ENCODE results near the gene TSPAN4. TPM values are rescaled to one million over a fixed set of nuclear protein-coding genes. Genes with fewer than 3 reads are reported as not detected.
A peak's percentile ranks its signal among the peaks of the same experiment; 100 is the strongest.

The TSPAN4 gene
- total RNA-seq, 1 donor, result 15.5 TPM

- H3K9me3 ChIP-seq (ENCODE audit: low read depth, low read length), result no peaks in the 10 kb centered on the region
- peaks cover 39% of the 10 kb centered on the region for H3K4me1 ChIP-seq (ENCODE audit: insufficient read depth, low read length)
- no peak overlapping the region for H3K4me3 ChIP-seq (ENCODE audit: low read length)
- no peaks in the 10 kb centered on the region for H3K27me3 ChIP-seq (ENCODE audit: insufficient read depth, low read length)
Measured at GRCh38 chr11:801097-801780, 41.4 kb upstream of the TSPAN4 start.

- Histone ChIP-seq H3K4me3 (ENCODE audit: low read length) (no peak overlapping the region), H3K27me3 (ENCODE audit: insufficient read depth, low read length) (no peaks in the 10 kb centered on the region), H3K9me3 (ENCODE audit: low read depth, low read length) (no peaks in the 10 kb centered on the region), H3K4me1 (ENCODE audit: insufficient read depth, low read length) (peaks cover 30% of the 10 kb centered on the region)
Measured at GRCh38 chr11:802018-802617, 40.5 kb upstream of the TSPAN4 start.

GRCh38 chr11:802693-803466, 39.8 kb upstream of the TSPAN4 start:
- H3K4me3 ChIP-seq (ENCODE audit: low read length), result no peak overlapping the region
- no peaks in the 10 kb centered on the region for H3K27me3 ChIP-seq (ENCODE audit: insufficient read depth, low read length)
- no peaks in the 10 kb centered on the region for H3K9me3 ChIP-seq (ENCODE audit: low read depth, low read length)
- peaks cover 26% of the 10 kb centered on the region for H3K4me1 ChIP-seq (ENCODE audit: insufficient read depth, low read length)

GRCh38 chr11:803467-803742, 39.2 kb upstream of the TSPAN4 start:
- Histone ChIP-seq H3K27me3 (ENCODE audit: insufficient read depth, low read length) (no peaks in the 10 kb centered on the region), H3K9me3 (ENCODE audit: low read depth, low read length) (no peaks in the 10 kb centered on the region), H3K4me3 (ENCODE audit: low read length) (no peak overlapping the region)

GRCh38 chr11:803770-804598, 38.7 kb upstream of the TSPAN4 start:
- H3K4me3 ChIP-seq (ENCODE audit: low read length), result peak overlapping the region; percentile 41
- H3K27me3 ChIP-seq (ENCODE audit: insufficient read depth, low read length), result no peaks in the 10 kb centered on the region
- no peaks in the 10 kb centered on the region for H3K9me3 ChIP-seq (ENCODE audit: low read depth, low read length)
- peaks cover 29% of the 10 kb centered on the region for H3K4me1 ChIP-seq (ENCODE audit: insufficient read depth, low read length)

More at GRCh38 chr11:803467-803742, 39.2 kb upstream of the TSPAN4 start:
- peaks cover 28% of the 10 kb centered on the region for H3K4me1 ChIP-seq (ENCODE audit: insufficient read depth, low read length)

- peak overlapping the region; percentile 41 for H3K4me3 ChIP-seq (ENCODE audit: low read length)
Measured at GRCh38 chr11:804599-804964, 38.1 kb upstream of the TSPAN4 start.

GRCh38 chr11:808427-809286, 34.0 kb upstream of the TSPAN4 start:
- Histone ChIP-seq H3K4me3 (ENCODE audit: low read length) (peak overlapping the region; percentile 87), H3K27me3 (ENCODE audit: insufficient read depth, low read length) (no peaks in the 10 kb centered on the region), H3K9me3 (ENCODE audit: low read depth, low read length) (no peaks in the 10 kb centered on the region), H3K4me1 (ENCODE audit: insufficient read depth, low read length) (peaks cover 46% of the 10 kb centered on the region)

More at GRCh38 chr11:804599-804964, 38.1 kb upstream of the TSPAN4 start:
- Histone ChIP-seq H3K4me1 (ENCODE audit: insufficient read depth, low read length) (peaks cover 29% of the 10 kb centered on the region), H3K9me3 (ENCODE audit: low read depth, low read length) (no peaks in the 10 kb centered on the region), H3K27me3 (ENCODE audit: insufficient read depth, low read length) (no peaks in the 10 kb centered on the region)

- Histone ChIP-seq H3K27me3 (ENCODE audit: insufficient read depth, low read length) (no peaks in the 10 kb centered on the region), H3K4me3 (ENCODE audit: low read length) (peak within 1 kb of the TSS; percentile 87), H3K4me1 (ENCODE audit: insufficient read depth, low read length) (peaks cover 38% of the 10 kb centered on the region), H3K9me3 (ENCODE audit: low read depth, low read length) (no peaks in the 10 kb centered on the region)
Measured at GRCh38 chr11:809287-810039, 33.2 kb upstream of the TSPAN4 start, which contains the start of gene RPLP2. TSS of gene RPLP2 (plus strand) at chr11:809967. CDS start at chr11:810235, 268 bp downstream.

GRCh38 chr11:810040-810567, 32.5 kb upstream of the TSPAN4 start:
- H3K27me3 ChIP-seq (ENCODE audit: insufficient read depth, low read length), result no peaks in the 10 kb centered on the region
- H3K4me1 ChIP-seq (ENCODE audit: insufficient read depth, low read length), result peaks cover 34% of the 10 kb centered on the region
- no peaks in the 10 kb centered on the region for H3K9me3 ChIP-seq (ENCODE audit: low read depth, low read length)
- peak overlapping the region; percentile 87 for H3K4me3 ChIP-seq (ENCODE audit: low read length)

- peaks cover 30% of the 10 kb centered on the region for H3K4me1 ChIP-seq (ENCODE audit: insufficient read depth, low read length)
- no peaks in the 10 kb centered on the region for H3K9me3 ChIP-seq (ENCODE audit: low read depth, low read length)
- no peak overlapping the region for H3K4me3 ChIP-seq (ENCODE audit: low read length)
- H3K27me3 ChIP-seq (ENCODE audit: insufficient read depth, low read length), result no peaks in the 10 kb centered on the region
Measured at GRCh38 chr11:811446-812245, 31.0 kb upstream of the TSPAN4 start.

- H3K9me3 ChIP-seq (ENCODE audit: low read depth, low read length), result no peaks in the 10 kb centered on the region
- H3K27me3 ChIP-seq (ENCODE audit: insufficient read depth, low read length), result no peaks in the 10 kb centered on the region
- peaks cover 30% of the 10 kb centered on the region for H3K4me1 ChIP-seq (ENCODE audit: insufficient read depth, low read length)
- H3K4me3 ChIP-seq (ENCODE audit: low read length), result no peak overlapping the region
Measured at GRCh38 chr11:812390-812789, 30.3 kb upstream of the TSPAN4 start.

- Histone ChIP-seq H3K9me3 (ENCODE audit: low read depth, low read length) (no peaks in the 10 kb centered on the region), H3K27me3 (ENCODE audit: insufficient read depth, low read length) (no peaks in the 10 kb centered on the region), H3K4me1 (ENCODE audit: insufficient read depth, low read length) (peaks cover 29% of the 10 kb centered on the region), H3K4me3 (ENCODE audit: low read length) (no peak overlapping the region)
Measured at GRCh38 chr11:813072-813455, 29.6 kb upstream of the TSPAN4 start.
